DND-41 (cell line): ENCODE data around the gene NSD1.

Experiments used
- ATAC-seq: fragments of 200-7000 bp; cut with Tn5 transposase; 3 replicates; pipeline ENCODE4 v1.9.1; 2021; ENCODE audit warnings: low read depth; ENCODE audit not compliant: insufficient read depth
- DNase-seq: peaks from one replicate; pipeline ENCODE4 v3.0.0-alpha.2; 2020
- H2AFZ ChIP-seq: 2 replicates; pipeline ENCODE4 v1.6.0; 2012; ENCODE audit warnings: low read depth, low read length
- H3K27ac ChIP-seq: 2 replicates; pipeline ENCODE4 v1.5.1; 2012; ENCODE audit warnings: low read length, inconsistent platforms
- H3K27me3 ChIP-seq: fragments of 200-600 bp; sonication (generic); 2 replicates; pipeline ENCODE4 v1.6.0; 2012; ENCODE audit warnings: low read length, mild to moderate bottlenecking, inconsistent platforms; ENCODE audit not compliant: insufficient read depth, poor library complexity
- H3K36me3 ChIP-seq: 2 replicates; pipeline ENCODE4 v1.5.1; 2012; ENCODE audit warnings: low read length, inconsistent platforms; ENCODE audit not compliant: insufficient read depth
- H3K4me1 ChIP-seq: 2 replicates; pipeline ENCODE4 v1.5.1; 2012; ENCODE audit warnings: mild to moderate bottlenecking, low read length; ENCODE audit not compliant: insufficient read depth
- H3K4me2 ChIP-seq: 2 replicates; pipeline ENCODE4 v1.6.0; 2012; ENCODE audit warnings: mild to moderate bottlenecking, moderate library complexity, low read length, inconsistent platforms; ENCODE audit not compliant: insufficient read depth
- H3K4me3 ChIP-seq, 2 experiments: fragments of 200-600 bp in 1 of 2; shearing (Covaris generic) in 1 of 2; 2 replicates each; pipeline ENCODE4 v1.5.1; 2012 to 2016; ENCODE audit warnings: inconsistent platforms in 2 of 2, low read length in 2 of 2, mild to moderate bottlenecking in 2 of 2, low read depth in 1 of 2, moderate library complexity in 1 of 2
- H3K79me2 ChIP-seq: 2 replicates; pipeline ENCODE4 v1.6.0; 2012; ENCODE audit warnings: low read length, inconsistent platforms; ENCODE audit not compliant: insufficient read depth
- H3K9ac ChIP-seq: 2 replicates; pipeline ENCODE4 v1.6.0; 2012; ENCODE audit warnings: low read depth, mild to moderate bottlenecking, inconsistent platforms, low read length, moderate library complexity
- H3K9me3 ChIP-seq: 2 replicates; pipeline ENCODE4 v1.5.1; 2012; ENCODE audit warnings: low read length, moderate library complexity, mild to moderate bottlenecking, inconsistent platforms; ENCODE audit not compliant: insufficient read depth, severe bottlenecking
- H4K20me1 ChIP-seq: 2 replicates; pipeline ENCODE4 v1.6.0; 2012; ENCODE audit warnings: low read length; ENCODE audit not compliant: insufficient read depth
- EZH2 ChIP-seq: IDR thresholded peaks from 3 replicates; pipeline ENCODE4 v1.6.1; 2012; ENCODE audit warnings: borderline replicate concordance, low read depth, mild to moderate bottlenecking, moderate library complexity, low read length, inconsistent platforms; ENCODE audit not compliant: severe bottlenecking
- TF ChIP-seq, protein P1 (sequence below): IDR thresholded peaks from 2 replicates; pipeline ENCODE4 v1.5.1; 2012; ENCODE audit warnings: borderline replicate concordance, low read length, moderate library complexity, mild to moderate bottlenecking; ENCODE audit not compliant: poor library complexity, severe bottlenecking; ENCODE audit errors: extremely low read depth

The NSD1 gene

DNA sequence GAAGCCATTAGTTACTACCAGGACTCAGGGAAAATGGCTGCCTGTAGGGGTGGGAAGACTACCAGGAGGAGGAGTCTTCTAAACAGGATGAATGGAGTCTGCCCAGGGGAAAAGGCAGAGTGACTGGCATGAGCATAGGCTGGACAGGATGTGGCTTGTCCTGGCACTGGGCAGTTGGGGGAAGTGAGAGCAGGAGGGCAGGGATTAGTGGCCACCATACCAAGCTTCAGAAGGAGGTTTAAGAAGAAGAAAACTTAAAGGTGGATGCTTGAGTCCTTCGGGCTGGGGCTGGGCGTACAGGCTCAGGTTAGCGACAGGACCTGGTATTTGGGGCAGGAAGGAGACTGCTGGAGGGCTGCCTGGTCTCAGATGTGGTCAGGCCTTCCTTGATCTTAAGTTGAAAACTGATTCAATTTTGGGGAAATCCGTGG is 5.0 kb upstream of the NSD1 start:
- Histone ChIP-seq H3K4me1 (no peaks in the 10 kb centered on the region; the same call in 1 of the 2 replicates), H3K27me3 (no peaks in the 10 kb centered on the region), H3K36me3 (no peaks in the 10 kb centered on the region), H3K9me3 (no peaks in the 10 kb centered on the region), H3K4me2 (no peak overlapping the region), H3K79me2 (no peaks in the 10 kb centered on the region), H4K20me1 (no peaks in the 10 kb centered on the region), H3K4me3 (no peak overlapping the region), H2AFZ (no peak overlapping the region), H3K9ac (no peak overlapping the region), H3K27ac (no peak overlapping the region)
- ATAC-seq (no peak), DNase-seq (peak; percentile 19)
- no peak for TF ChIP-seq EZH2
- TF ChIP-seq, protein P1, sequence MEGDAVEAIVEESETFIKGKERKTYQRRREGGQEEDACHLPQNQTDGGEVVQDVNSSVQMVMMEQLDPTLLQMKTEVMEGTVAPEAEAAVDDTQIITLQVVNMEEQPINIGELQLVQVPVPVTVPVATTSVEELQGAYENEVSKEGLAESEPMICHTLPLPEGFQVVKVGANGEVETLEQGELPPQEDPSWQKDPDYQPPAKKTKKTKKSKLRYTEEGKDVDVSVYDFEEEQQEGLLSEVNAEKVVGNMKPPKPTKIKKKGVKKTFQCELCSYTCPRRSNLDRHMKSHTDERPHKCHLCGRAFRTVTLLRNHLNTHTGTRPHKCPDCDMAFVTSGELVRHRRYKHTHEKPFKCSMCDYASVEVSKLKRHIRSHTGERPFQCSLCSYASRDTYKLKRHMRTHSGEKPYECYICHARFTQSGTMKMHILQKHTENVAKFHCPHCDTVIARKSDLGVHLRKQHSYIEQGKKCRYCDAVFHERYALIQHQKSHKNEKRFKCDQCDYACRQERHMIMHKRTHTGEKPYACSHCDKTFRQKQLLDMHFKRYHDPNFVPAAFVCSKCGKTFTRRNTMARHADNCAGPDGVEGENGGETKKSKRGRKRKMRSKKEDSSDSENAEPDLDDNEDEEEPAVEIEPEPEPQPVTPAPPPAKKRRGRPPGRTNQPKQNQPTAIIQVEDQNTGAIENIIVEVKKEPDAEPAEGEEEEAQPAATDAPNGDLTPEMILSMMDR = no peak

DNA sequence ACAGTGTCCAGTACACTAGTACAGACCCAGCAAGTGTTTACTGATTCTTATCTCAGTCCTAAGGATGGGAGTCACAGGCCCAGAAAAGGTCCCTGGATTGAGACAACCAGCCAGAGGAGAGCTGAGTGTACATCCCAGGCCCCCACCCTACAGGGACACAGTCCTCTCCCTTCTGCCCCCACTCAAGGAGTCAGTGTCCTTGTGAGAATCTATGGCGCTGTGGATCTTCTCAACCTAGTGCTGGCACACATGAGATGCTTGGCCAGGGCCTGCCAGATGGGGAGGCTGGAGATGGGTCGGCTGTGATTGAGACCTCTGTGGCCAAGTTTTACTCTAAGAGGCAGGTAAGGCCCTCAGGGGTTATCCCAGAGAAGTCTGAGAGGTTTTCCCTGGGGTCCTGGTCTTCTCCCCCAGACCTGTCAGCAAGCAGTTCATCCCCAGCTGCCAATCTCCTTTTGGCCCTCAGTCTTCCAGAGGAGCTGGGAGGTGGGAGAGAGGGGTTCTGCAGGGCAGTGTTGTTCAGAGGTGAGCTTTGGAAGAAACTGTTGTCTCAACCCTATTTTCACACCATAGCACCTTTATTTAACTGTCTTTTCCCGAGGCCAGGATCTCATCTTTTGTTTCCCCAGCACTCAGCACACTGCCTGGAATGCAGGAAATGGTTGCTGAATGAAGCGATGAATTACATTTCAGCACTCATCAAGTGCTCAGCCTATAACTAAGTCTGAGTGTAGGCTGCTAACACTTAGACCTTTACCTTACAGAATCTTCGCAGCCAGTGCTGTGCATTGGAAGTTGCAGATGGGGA is 3.2 kb upstream of the NSD1 start:
- no peak for ATAC-seq
- no peaks in the 10 kb centered on the region for H3K9me3 ChIP-seq

DNA sequence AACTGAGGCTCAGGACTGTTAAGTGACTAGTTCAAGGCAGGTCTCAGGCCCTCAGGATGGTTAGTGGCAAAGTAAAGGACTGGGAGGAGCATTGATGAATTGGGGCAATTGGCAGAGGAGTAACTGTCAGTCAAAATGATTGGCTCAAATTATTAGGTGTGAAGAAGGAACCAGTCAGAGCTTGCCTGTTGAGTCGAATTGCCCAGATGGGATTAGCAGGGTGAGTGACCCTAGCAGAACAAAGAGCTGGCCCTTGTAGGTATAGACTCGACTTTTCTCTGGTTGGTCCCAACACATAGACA is 2.6 kb upstream of the NSD1 start:
- Histone ChIP-seq H3K27me3 (no peaks in the 10 kb centered on the region), H3K36me3 (peaks cover 10% of the 10 kb centered on the region), H2AFZ (no peak overlapping the region), H4K20me1 (no peaks in the 10 kb centered on the region), H3K4me3 (no peak overlapping the region), H3K27ac (no peak overlapping the region), H3K4me1 (peaks cover 14% of the 10 kb centered on the region), H3K9ac (no peak overlapping the region), H3K9me3 (no peaks in the 10 kb centered on the region), H3K79me2 (peaks cover 17% of the 10 kb centered on the region), H3K4me2 (no peak overlapping the region)
- no peak for TF ChIP-seq EZH2
- TF ChIP-seq, protein P1 = no peak
- DNase-seq = no peak
- no peak for ATAC-seq

More for the DNA sequence above, 3.2 kb upstream of the NSD1 start:
- Histone ChIP-seq H3K27me3 (no peaks in the 10 kb centered on the region), H3K4me3 (no peak overlapping the region), H3K4me1 (peaks cover 8% of the 10 kb centered on the region), H3K36me3 (peaks cover 5% of the 10 kb centered on the region), H3K4me2 (no peak overlapping the region), H3K9ac (no peak overlapping the region), H4K20me1 (no peaks in the 10 kb centered on the region), H2AFZ (no peak overlapping the region), H3K27ac (no peak overlapping the region), H3K79me2 (peaks cover 11% of the 10 kb centered on the region)
- DNase-seq = no peak
- TF ChIP-seq, protein P1 = no peak
- TF ChIP-seq EZH2 = no peak
